ENCODE data around the gene FLVCR2. TPM values are rescaled to one million over a fixed set of nuclear protein-coding genes. Genes with fewer than 3 reads are reported as not detected.

The FLVCR2 gene
- polyA plus RNA-seq, 2 donors, result 1.2 to 2.2 TPM

- no peaks in the 10 kb centered on the region for H3K4me1 ChIP-seq (ENCODE audit: control insufficient read depth in 2 of 2, insufficient read depth in 2 of 2, low read length in 1 of 2)
- H3K36me3 ChIP-seq (ENCODE audit: control insufficient read depth in 2 of 2, insufficient read depth in 2 of 2, low read length in 1 of 2), result peaks cover 4 to 7% of the 10 kb centered on the region in 2 donors
- no peaks in the 10 kb centered on the region for H3K9me3 ChIP-seq (ENCODE audit: control insufficient read depth in 2 of 2, insufficient read depth in 1 of 2, low read depth in 1 of 2, low read length in 1 of 2)
- WGBS, 2 donors, result 90 to 100% methylated on average over 1 of the region's 1 CpG
- H3K27ac ChIP-seq (ENCODE audit: low read depth in 2 of 2, low read length in 1 of 2), result no peak overlapping the region
- no peaks in the 10 kb centered on the region for H3K27me3 ChIP-seq (ENCODE audit: control insufficient read depth in 1 of 2, insufficient read depth in 2 of 2, low read length in 2 of 2)
- no peak overlapping the region for H3K4me3 ChIP-seq (ENCODE audit: low read depth in 1 of 2, low read length in 2 of 2)
These were observed 119.0 kb downstream of the FLVCR2 start for GRCh38 chr14:75697386-75697785.

Other genes starting within 250 kb of the FLVCR2 start
- gene JDP2, start 150.6 kb upstream of the FLVCR2 start, polyA plus RNA-seq, result 10 to 100 TPM; 13.4 to 18.4 TPM
- gene BATF, start 56.2 kb upstream of the FLVCR2 start, polyA plus RNA-seq, result 1 to 10 TPM; 1.8 to 2.0 TPM
- 10 to 100 TPM; 31.0 to 43.5 TPM for gene ERG28, start 82.3 kb downstream of the FLVCR2 start, polyA plus RNA-seq
- gene TTLL5, start 82.6 kb downstream of the FLVCR2 start, polyA plus RNA-seq, result 10 to 100 TPM; 10.5 to 10.6 TPM

All from esophagus (tissue), 2 donors.